ENCODE data around the gene PSG5. TPM values are rescaled to one million over a fixed set of nuclear protein-coding genes. Genes with fewer than 3 reads are reported as not detected.
"Not testable (repeated sequence)": the region's sequence is repeated elsewhere in the genome, so short reads cannot be mapped to it uniquely, and the experiment has no call there.

The PSG5 gene
- total RNA-seq, 4 donors from 2014 or later, result not detected

GRCh38 chr19:43188092-43188491 lies 1.8 kb upstream of the PSG5 start:
- DNase-seq; H3K4me3 ChIP-seq (replicated peaks in 1 of 3); H3K27ac ChIP-seq; H3K27me3 ChIP-seq; H3K9me3 ChIP-seq; intact Hi-C loops (cut with DNase I); H3K4me1 ChIP-seq; H3K36me3 ChIP-seq: not testable (repeated sequence)
- WGBS, 2 donors, result 57 to 70% methylated on average over 8 to 9 of the region's 9 CpGs

- 55 to 75% methylated on average over 4 of the region's 4 CpGs for WGBS, 2 donors
- intact Hi-C loops (cut with DNase I); DNase-seq; H3K4me3 ChIP-seq (replicated peaks in 1 of 3); H3K9me3 ChIP-seq; H3K27ac ChIP-seq; H3K36me3 ChIP-seq; H3K27me3 ChIP-seq; H3K4me1 ChIP-seq: not testable (repeated sequence)
Measured at GRCh38 chr19:43181869-43182771, 4.2 kb downstream of the PSG5 start.

DNA sequence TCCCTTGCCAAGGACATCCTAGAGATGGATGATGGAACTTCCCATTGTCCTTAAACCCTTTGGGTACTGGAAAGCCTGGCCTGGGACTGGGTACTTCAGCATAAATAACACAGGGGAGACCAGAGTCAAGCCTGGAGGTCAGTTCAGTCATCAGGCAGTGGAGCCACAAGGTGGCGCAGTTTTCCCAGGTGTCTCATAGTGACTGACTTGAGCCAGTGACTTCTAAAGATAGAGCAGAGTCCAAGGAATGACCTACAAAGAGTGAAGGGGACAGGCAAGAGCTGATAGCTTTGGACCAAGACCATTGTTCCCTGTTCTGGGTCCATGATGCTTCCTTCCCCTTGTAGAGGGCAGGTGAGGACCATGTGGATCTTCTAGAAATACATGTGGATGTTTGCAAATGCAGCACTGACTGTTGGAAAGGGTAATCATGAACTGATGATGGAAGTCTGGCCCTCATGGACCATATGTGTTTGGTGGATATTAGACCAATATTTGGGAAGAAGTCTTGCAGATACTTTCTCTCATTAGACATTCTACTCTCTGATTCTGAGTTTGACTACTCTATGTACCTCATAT lies 6.7 kb downstream of the PSG5 start:
- H3K36me3 ChIP-seq; H3K27ac ChIP-seq; H3K4me3 ChIP-seq (replicated peaks in 1 of 3); H3K4me1 ChIP-seq; H3K27me3 ChIP-seq; H3K9me3 ChIP-seq; DNase-seq; intact Hi-C loops (cut with DNase I): not testable (repeated sequence)
- 10% methylated on average over 1 of the region's 1 CpG; no CpG with 5 or more reads in 1 of the 2 donors for WGBS, 2 donors

- H3K27ac ChIP-seq; H3K36me3 ChIP-seq; H3K4me3 ChIP-seq (replicated peaks in 1 of 3); H3K9me3 ChIP-seq; DNase-seq; H3K4me1 ChIP-seq; intact Hi-C loops (cut with DNase I); H3K27me3 ChIP-seq: not testable (repeated sequence)
- WGBS, 2 donors, result 100% methylated on average over 1 to 2 of the region's 3 CpGs
Measured at GRCh38 chr19:43178577-43178976, 7.8 kb downstream of the PSG5 start.

- H3K27ac ChIP-seq; H3K4me3 ChIP-seq (replicated peaks in 1 of 3); H3K27me3 ChIP-seq; H3K36me3 ChIP-seq; intact Hi-C loops (cut with DNase I); H3K9me3 ChIP-seq; H3K4me1 ChIP-seq; DNase-seq: not testable (repeated sequence)
- WGBS, 2 donors, result 71 to 76% methylated on average over 3 of the region's 3 CpGs
Measured at GRCh38 chr19:43165906-43166305, 20.4 kb downstream of the PSG5 start.

DNA sequence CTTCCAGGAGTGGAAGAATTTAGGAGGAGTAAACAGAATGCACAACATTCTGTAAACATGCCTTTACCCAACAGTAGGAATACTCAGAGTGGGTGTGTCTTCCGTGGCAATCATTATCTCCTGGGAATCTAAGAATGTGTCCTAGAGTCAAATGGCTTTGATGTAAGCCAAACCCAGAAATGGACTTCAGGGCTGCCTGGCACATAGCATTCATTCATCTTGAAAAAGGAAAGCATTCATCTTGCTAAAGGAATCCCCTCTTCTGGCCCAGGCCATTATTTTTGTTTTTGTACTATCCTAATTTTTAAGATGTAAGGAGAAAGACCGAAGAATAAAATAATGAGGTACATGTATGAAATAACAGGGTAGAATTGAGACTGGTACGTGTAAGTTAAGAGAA lies 23.2 kb downstream of the PSG5 start:
- DNase-seq; H3K9me3 ChIP-seq; H3K27me3 ChIP-seq; H3K4me1 ChIP-seq; intact Hi-C loops (cut with DNase I); H3K4me3 ChIP-seq (replicated peaks in 1 of 3); H3K36me3 ChIP-seq; H3K27ac ChIP-seq: not testable (repeated sequence)
- WGBS, 2 donors, result 59 to 75% methylated on average over 3 of the region's 3 CpGs

DNA sequence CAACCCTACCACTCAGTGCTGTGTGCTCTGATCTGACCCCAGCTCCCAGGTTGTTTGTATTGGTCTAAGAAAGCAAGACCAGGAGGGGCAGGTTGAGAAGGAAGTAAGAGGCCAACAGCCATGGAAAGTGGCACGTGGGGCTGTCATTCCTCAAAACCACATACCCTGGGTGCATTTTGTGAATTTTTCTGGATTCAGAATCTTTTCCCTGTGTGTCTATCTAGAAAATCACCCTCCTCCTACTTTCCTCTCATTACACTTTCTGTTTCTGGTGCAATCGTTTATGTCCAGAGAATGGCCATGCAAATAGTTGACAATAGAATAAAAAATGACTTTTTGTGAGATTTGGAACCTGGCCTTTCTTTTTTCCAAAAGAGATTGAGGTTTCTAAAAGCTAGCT lies 24.1 kb downstream of the PSG5 start:
- H3K4me1 ChIP-seq; H3K36me3 ChIP-seq; H3K27ac ChIP-seq; H3K27me3 ChIP-seq; H3K4me3 ChIP-seq (replicated peaks in 1 of 3); intact Hi-C loops (cut with DNase I); H3K9me3 ChIP-seq; DNase-seq: not testable (repeated sequence)
- 35 to 54% methylated on average over 2 of the region's 2 CpGs for WGBS, 2 donors

DNA sequence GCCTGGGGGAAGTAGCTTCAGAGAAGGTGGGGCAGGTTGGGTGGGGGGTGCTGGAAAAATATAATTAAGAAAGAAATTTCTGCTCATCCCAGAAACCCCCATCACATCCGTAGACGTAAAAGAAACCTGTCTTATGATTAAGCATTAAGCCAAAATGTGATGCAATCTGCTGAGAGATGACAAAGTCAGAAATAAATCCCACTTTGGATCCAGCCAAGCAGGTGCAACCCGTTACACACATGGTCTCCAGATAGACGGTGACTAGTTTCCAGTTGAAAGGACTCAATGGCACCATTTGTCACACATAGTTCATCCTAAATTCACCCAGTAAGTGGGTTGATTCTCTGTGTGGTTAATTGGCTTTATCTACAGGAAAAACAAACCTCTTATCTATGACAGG lies 34.1 kb downstream of the PSG5 start:
- Histone ChIP-seq H3K9me3 (no peaks in the 10 kb centered on the region), H3K36me3 (no peaks in the 10 kb centered on the region), H3K4me1 (no peaks in the 10 kb centered on the region), H3K4me3 (replicated peaks in 1 of 3) (no peak overlapping the region), H3K27me3 (no peaks in the 10 kb centered on the region), H3K27ac (no peak overlapping the region)
- TF ChIP-seq CTCF (IDR thresholded peaks at IDR 0.05), result no peak
- TF ChIP-seq POLR2A (IDR thresholded peaks at IDR 0.05), result no peak
- DNase-seq, result no peak
- intact Hi-C loops (cut with DNase I), result no loop called here
- WGBS, 2 donors, result 76 to 90% methylated on average over 4 of the region's 4 CpGs

DNA sequence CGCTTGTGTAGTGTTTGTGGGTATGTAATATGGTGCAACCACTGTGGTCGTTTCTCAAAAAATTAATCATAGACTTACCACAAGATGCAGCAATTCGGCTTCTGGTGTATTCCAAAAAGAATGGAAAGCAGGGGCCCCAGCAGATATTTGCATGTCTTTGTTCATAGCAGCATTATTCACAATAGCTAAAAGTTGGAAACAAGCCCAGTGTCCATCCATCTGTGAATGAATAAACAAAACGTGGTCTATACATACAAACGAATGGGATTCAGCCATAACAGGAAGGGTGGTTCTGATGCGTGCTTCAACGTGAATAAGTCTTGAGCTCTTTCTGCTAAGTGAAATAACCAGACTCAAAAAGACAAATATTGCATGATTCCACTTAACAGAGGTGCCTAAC lies 36.5 kb downstream of the PSG5 start:
- H3K36me3 ChIP-seq; DNase-seq; H3K27ac ChIP-seq; H3K9me3 ChIP-seq; intact Hi-C loops (cut with DNase I); H3K4me3 ChIP-seq (replicated peaks in 1 of 3); H3K27me3 ChIP-seq; H3K4me1 ChIP-seq: not testable (repeated sequence)
- 46% methylated on average over 7 of the region's 7 CpGs for WGBS, 2 donors
